ENCODE data around the gene CACNA1D.

CACNA1D gene

GRCh38 chr3:53846134-53846850 is 351.9 kb downstream of the CACNA1D start, which contains the start of the genes CHDH and IL17RB:
Gene CHDH, minus strand, starts transcription at chr3:53846419. Its CDS starts 22,411 bp downstream, at chr3:53824008.
Gene IL17RB, plus strand, starts transcription at chr3:53846568. Its CDS starts 21 bp downstream, at chr3:53846589.
- no peak within 1 kb of the TSS for H2AK5ac ChIP-seq (ENCODE audit: low read length)
- peak; percentile 81 for DNase-seq
- no peak within 1 kb of the TSS for H4K5ac ChIP-seq (ENCODE audit: low read length)
- peaks cover 10% of the 10 kb centered on the region for H3K4me1 ChIP-seq (ENCODE audit: control insufficient read depth, low read depth, low read length)
- no peak within 1 kb of the TSS for H2BK15ac ChIP-seq (replicated peaks; ENCODE audit: low read depth)
- WGBS (ENCODE audit: extremely low coverage, insufficient coverage, low lambda C conversion rate) = no CpG with 5 or more reads among the region's 91 CpGs
- H3K56ac ChIP-seq (ENCODE audit: low read length) = peak within 1 kb of the TSS; percentile 84
- H3K18ac ChIP-seq (ENCODE audit: low read length) = peak within 1 kb of the TSS; percentile 64
- no peak within 1 kb of the TSS for H3K27ac ChIP-seq (ENCODE audit: low read depth, low read length)
- no peak within 1 kb of the TSS for H4K8ac ChIP-seq (ENCODE audit: low read depth, low read length)
- H3K79me2 ChIP-seq (ENCODE audit: control insufficient read depth, insufficient read depth, low read length) = no peaks in the 10 kb centered on the region
- peaks cover 3% of the 10 kb centered on the region for H3K27me3 ChIP-seq (ENCODE audit: insufficient read depth, low read length, poor library complexity)
- H2BK5ac ChIP-seq (ENCODE audit: low read length) = no peak within 1 kb of the TSS
- H3K4ac ChIP-seq (ENCODE audit: low read depth, low read length) = peak within 1 kb of the TSS; percentile 74
- peak within 1 kb of the TSS; percentile 31 for H3K4me3 ChIP-seq (ENCODE audit: low read length)
- peak within 1 kb of the TSS; percentile 94 for H3K23ac ChIP-seq (ENCODE audit: low read length)
- no peaks in the 10 kb centered on the region for H3K79me1 ChIP-seq (ENCODE audit: low read length)
- H2BK120ac ChIP-seq (ENCODE audit: low read depth, low read length) = no peak within 1 kb of the TSS
- peak within 1 kb of the TSS; percentile 74 for H3K9ac ChIP-seq (ENCODE audit: low read length)
- peak within 1 kb of the TSS; percentile 51 for H3K4me2 ChIP-seq (ENCODE audit: low read length)
- no peaks in the 10 kb centered on the region for H3K36me3 ChIP-seq (ENCODE audit: control insufficient read depth, insufficient read depth, low read length)

GRCh38 chr3:53846851-53847155 is 352.4 kb downstream of the CACNA1D start:
- no peak overlapping the region for H2BK15ac ChIP-seq (replicated peaks; ENCODE audit: low read depth)
- H3K79me2 ChIP-seq (ENCODE audit: control insufficient read depth, insufficient read depth, low read length) = no peaks in the 10 kb centered on the region
- H3K36me3 ChIP-seq (ENCODE audit: control insufficient read depth, insufficient read depth, low read length) = no peaks in the 10 kb centered on the region
- H3K27ac ChIP-seq (ENCODE audit: low read depth, low read length) = no peak overlapping the region
- H2BK5ac ChIP-seq (ENCODE audit: low read length) = no peak overlapping the region
- peaks cover 3% of the 10 kb centered on the region for H3K27me3 ChIP-seq (ENCODE audit: insufficient read depth, low read length, poor library complexity)
- H3K4ac ChIP-seq (ENCODE audit: low read depth, low read length) = no peak overlapping the region
- H3K23ac ChIP-seq (ENCODE audit: low read length) = no peak overlapping the region
- no peak overlapping the region for H3K4me3 ChIP-seq (ENCODE audit: low read length)
- no peak overlapping the region for H4K8ac ChIP-seq (ENCODE audit: low read depth, low read length)
- peak overlapping the region; percentile 51 for H3K4me2 ChIP-seq (ENCODE audit: low read length)
- no peak overlapping the region for H4K5ac ChIP-seq (ENCODE audit: low read length)
- H3K4me1 ChIP-seq (ENCODE audit: control insufficient read depth, low read depth, low read length) = peaks cover 10% of the 10 kb centered on the region
- no peak for DNase-seq
- H3K79me1 ChIP-seq (ENCODE audit: low read length) = no peaks in the 10 kb centered on the region
- no peak overlapping the region for H3K18ac ChIP-seq (ENCODE audit: low read length)
- H2BK120ac ChIP-seq (ENCODE audit: low read depth, low read length) = no peak overlapping the region
- peak overlapping the region; percentile 84 for H3K56ac ChIP-seq (ENCODE audit: low read length)
- H3K9ac ChIP-seq (ENCODE audit: low read length) = peak overlapping the region; percentile 74
- H2AK5ac ChIP-seq (ENCODE audit: low read length) = no peak overlapping the region
- no CpG with 5 or more reads among the region's 10 CpGs for WGBS (ENCODE audit: extremely low coverage, insufficient coverage, low lambda C conversion rate)

- no peak overlapping the region for H3K56ac ChIP-seq (ENCODE audit: low read length)
- no peak overlapping the region for H3K23ac ChIP-seq (ENCODE audit: low read length)
- H3K79me1 ChIP-seq (ENCODE audit: low read length) = no peaks in the 10 kb centered on the region
- H3K36me3 ChIP-seq (ENCODE audit: control insufficient read depth, insufficient read depth, low read length) = no peaks in the 10 kb centered on the region
- no peak overlapping the region for H2BK120ac ChIP-seq (ENCODE audit: low read depth, low read length)
- no peak overlapping the region for H2AK5ac ChIP-seq (ENCODE audit: low read length)
- H3K4ac ChIP-seq (ENCODE audit: low read depth, low read length) = no peak overlapping the region
- no peak for DNase-seq
- H3K27me3 ChIP-seq (ENCODE audit: insufficient read depth, low read length, poor library complexity) = peaks cover 3% of the 10 kb centered on the region
- no peak overlapping the region for H3K9ac ChIP-seq (ENCODE audit: low read length)
- no peak overlapping the region for H2BK5ac ChIP-seq (ENCODE audit: low read length)
- H2BK15ac ChIP-seq (replicated peaks; ENCODE audit: low read depth) = no peak overlapping the region
- no peaks in the 10 kb centered on the region for H3K4me1 ChIP-seq (ENCODE audit: control insufficient read depth, low read depth, low read length)
- no peak overlapping the region for H3K27ac ChIP-seq (ENCODE audit: low read depth, low read length)
- H4K8ac ChIP-seq (ENCODE audit: low read depth, low read length) = no peak overlapping the region
- no peak overlapping the region for H3K4me3 ChIP-seq (ENCODE audit: low read length)
- no peaks in the 10 kb centered on the region for H3K79me2 ChIP-seq (ENCODE audit: control insufficient read depth, insufficient read depth, low read length)
- H3K4me2 ChIP-seq (ENCODE audit: low read length) = no peak overlapping the region
- H3K18ac ChIP-seq (ENCODE audit: low read length) = no peak overlapping the region
- H4K5ac ChIP-seq (ENCODE audit: low read length) = no peak overlapping the region
- no CpG with 5 or more reads among the region's 7 CpGs for WGBS (ENCODE audit: extremely low coverage, insufficient coverage, low lambda C conversion rate)
Observed at GRCh38 chr3:53849916-53850315, 355.5 kb downstream of the CACNA1D start.

- Histone ChIP-seq H2BK120ac (ENCODE audit: low read depth, low read length) (no peak overlapping the region), H4K8ac (ENCODE audit: low read depth, low read length) (no peak overlapping the region), H3K18ac (ENCODE audit: low read length) (no peak overlapping the region), H3K9ac (ENCODE audit: low read length) (no peak overlapping the region), H3K4me1 (ENCODE audit: control insufficient read depth, low read depth, low read length) (no peaks in the 10 kb centered on the region), H3K56ac (ENCODE audit: low read length) (no peak overlapping the region), H3K4ac (ENCODE audit: low read depth, low read length) (no peak overlapping the region), H3K4me3 (ENCODE audit: low read length) (no peak overlapping the region), H3K36me3 (ENCODE audit: control insufficient read depth, insufficient read depth, low read length) (no peaks in the 10 kb centered on the region), H3K79me1 (ENCODE audit: low read length) (no peaks in the 10 kb centered on the region), H2BK15ac (replicated peaks; ENCODE audit: low read depth) (no peak overlapping the region), H3K27me3 (ENCODE audit: insufficient read depth, low read length, poor library complexity) (peaks cover 3% of the 10 kb centered on the region), H2BK5ac (ENCODE audit: low read length) (no peak overlapping the region), H3K4me2 (ENCODE audit: low read length) (no peak overlapping the region), H3K23ac (ENCODE audit: low read length) (no peak overlapping the region), H3K27ac (ENCODE audit: low read depth, low read length) (no peak overlapping the region), H3K79me2 (ENCODE audit: control insufficient read depth, insufficient read depth, low read length) (no peaks in the 10 kb centered on the region), H2AK5ac (ENCODE audit: low read length) (no peak overlapping the region), H4K5ac (ENCODE audit: low read length) (no peak overlapping the region)
- WGBS (ENCODE audit: extremely low coverage, insufficient coverage, low lambda C conversion rate) = no CpG with 5 or more reads among the region's 5 CpGs
- no peak for DNase-seq
Observed at GRCh38 chr3:53850895-53851294, 356.5 kb downstream of the CACNA1D start.

- Histone ChIP-seq H3K9ac (ENCODE audit: low read length) (no peak overlapping the region), H3K36me3 (ENCODE audit: control insufficient read depth, insufficient read depth, low read length) (no peaks in the 10 kb centered on the region), H3K27ac (ENCODE audit: low read depth, low read length) (no peak overlapping the region), H3K4me2 (ENCODE audit: low read length) (no peak overlapping the region), H3K27me3 (ENCODE audit: insufficient read depth, low read length, poor library complexity) (no peaks in the 10 kb centered on the region), H3K4me1 (ENCODE audit: control insufficient read depth, low read depth, low read length) (no peaks in the 10 kb centered on the region), H3K18ac (ENCODE audit: low read length) (no peak overlapping the region), H2BK120ac (ENCODE audit: low read depth, low read length) (no peak overlapping the region), H3K23ac (ENCODE audit: low read length) (no peak overlapping the region), H3K56ac (ENCODE audit: low read length) (no peak overlapping the region), H3K79me1 (ENCODE audit: low read length) (no peaks in the 10 kb centered on the region), H3K4me3 (ENCODE audit: low read length) (no peak overlapping the region), H3K4ac (ENCODE audit: low read depth, low read length) (no peak overlapping the region), H2BK15ac (replicated peaks; ENCODE audit: low read depth) (no peak overlapping the region), H2AK5ac (ENCODE audit: low read length) (no peak overlapping the region), H4K8ac (ENCODE audit: low read depth, low read length) (no peak overlapping the region), H3K79me2 (ENCODE audit: control insufficient read depth, insufficient read depth, low read length) (no peaks in the 10 kb centered on the region), H2BK5ac (ENCODE audit: low read length) (no peak overlapping the region), H4K5ac (ENCODE audit: low read length) (no peak overlapping the region)
- no peak for DNase-seq
- no CpG with 5 or more reads among the region's 7 CpGs for WGBS (ENCODE audit: extremely low coverage, insufficient coverage, low lambda C conversion rate)
Observed at GRCh38 chr3:53856964-53857363, 362.6 kb downstream of the CACNA1D start.

Data from mesendoderm (in vitro differentiated cells).